Measurements from ENCODE around the gene VAPA.

VAPA gene

GRCh38 chr18:10002280-10002679 lies 88.5 kb downstream of the VAPA start:
- H3K27me3 ChIP-seq (ENCODE audit: insufficient read depth, low read length) = no peaks in the 10 kb centered on the region
- H2AK5ac ChIP-seq (ENCODE audit: low read length) = no peak overlapping the region
- no peak overlapping the region for H2BK12ac ChIP-seq (ENCODE audit: low read length)
- H3K27ac ChIP-seq (ENCODE audit: low read depth, low read length) = no peak overlapping the region
- no peaks in the 10 kb centered on the region for H3K79me2 ChIP-seq (ENCODE audit: control insufficient read depth, insufficient read depth, low read length, poor library complexity)
- H3K4ac ChIP-seq (ENCODE audit: low read depth, low read length) = no peak overlapping the region
- peaks cover 5% of the 10 kb centered on the region for H3K9me3 ChIP-seq (ENCODE audit: insufficient read depth, low read depth, low read length)
- no peak overlapping the region for H4K91ac ChIP-seq (ENCODE audit: low read depth, low read length)
- H3K36me3 ChIP-seq (ENCODE audit: control insufficient read depth in 1 of 2, insufficient read depth in 2 of 2, low read length in 2 of 2) = no peaks in the 10 kb centered on the region
- H3K4me2 ChIP-seq (ENCODE audit: low read length) = no peak overlapping the region
- H3K23ac ChIP-seq (ENCODE audit: low read length) = no peak overlapping the region
- H4K8ac ChIP-seq (ENCODE audit: low read depth, low read length) = no peak overlapping the region
- H3K4me1 ChIP-seq (ENCODE audit: control insufficient read depth in 1 of 2, insufficient read depth in 2 of 2, low read length in 2 of 2) = no peaks in the 10 kb centered on the region
- no peak overlapping the region for H2AFZ ChIP-seq (ENCODE audit: insufficient read depth, low read length, poor library complexity)
- no peak overlapping the region for H4K12ac ChIP-seq (ENCODE audit: low read depth, low read length)
- H3K4me3 ChIP-seq (ENCODE audit: low read depth, low read length) = no peak overlapping the region
- H3K14ac ChIP-seq (ENCODE audit: low read length) = no peak overlapping the region
- no peak for DNase-seq
- H3K18ac ChIP-seq (ENCODE audit: low read length) = no peak overlapping the region
- no peak overlapping the region for H2BK120ac ChIP-seq (ENCODE audit: insufficient read depth, low read length, poor library complexity)
- H3K79me1 ChIP-seq (ENCODE audit: low read length) = no peaks in the 10 kb centered on the region
- no peak overlapping the region for H3K9ac ChIP-seq (ENCODE audit: low read length)
- no peak overlapping the region for H2BK5ac ChIP-seq (ENCODE audit: low read depth, low read length, poor library complexity)
- WGBS (ENCODE audit: extremely low coverage, insufficient coverage, insufficient read length) = no CpG with 5 or more reads among the region's 3 CpGs

GRCh38 chr18:10003281-10003680 lies 89.5 kb downstream of the VAPA start:
- no peak overlapping the region for H4K12ac ChIP-seq (ENCODE audit: low read depth, low read length)
- no peak overlapping the region for H3K4me3 ChIP-seq (ENCODE audit: low read depth, low read length)
- no peaks in the 10 kb centered on the region for H3K4me1 ChIP-seq (ENCODE audit: control insufficient read depth in 1 of 2, insufficient read depth in 2 of 2, low read length in 2 of 2)
- no CpG with 5 or more reads among the region's 1 CpG for WGBS (ENCODE audit: extremely low coverage, insufficient coverage, insufficient read length)
- H3K9me3 ChIP-seq (ENCODE audit: insufficient read depth, low read depth, low read length) = no peaks in the 10 kb centered on the region
- H2AFZ ChIP-seq (ENCODE audit: insufficient read depth, low read length, poor library complexity) = no peak overlapping the region
- no peak overlapping the region for H3K4ac ChIP-seq (ENCODE audit: low read depth, low read length)
- no peak overlapping the region for H3K27ac ChIP-seq (ENCODE audit: low read depth, low read length)
- H3K27me3 ChIP-seq (ENCODE audit: insufficient read depth, low read length) = no peaks in the 10 kb centered on the region
- no peak overlapping the region for H2BK12ac ChIP-seq (ENCODE audit: low read length)
- no peaks in the 10 kb centered on the region for H3K79me1 ChIP-seq (ENCODE audit: low read length)
- no peak overlapping the region for H3K18ac ChIP-seq (ENCODE audit: low read length)
- H3K14ac ChIP-seq (ENCODE audit: low read length) = no peak overlapping the region
- no peak overlapping the region for H3K23ac ChIP-seq (ENCODE audit: low read length)
- H4K91ac ChIP-seq (ENCODE audit: low read depth, low read length) = no peak overlapping the region
- no peak overlapping the region for H3K9ac ChIP-seq (ENCODE audit: low read length)
- no peak overlapping the region for H2BK120ac ChIP-seq (ENCODE audit: insufficient read depth, low read length, poor library complexity)
- no peak overlapping the region for H3K4me2 ChIP-seq (ENCODE audit: low read length)
- H3K79me2 ChIP-seq (ENCODE audit: control insufficient read depth, insufficient read depth, low read length, poor library complexity) = no peaks in the 10 kb centered on the region
- H2AK5ac ChIP-seq (ENCODE audit: low read length) = no peak overlapping the region
- H2BK5ac ChIP-seq (ENCODE audit: low read depth, low read length, poor library complexity) = no peak overlapping the region
- no peaks in the 10 kb centered on the region for H3K36me3 ChIP-seq (ENCODE audit: control insufficient read depth in 1 of 2, insufficient read depth in 2 of 2, low read length in 2 of 2)
- H4K8ac ChIP-seq (ENCODE audit: low read depth, low read length) = no peak overlapping the region
- DNase-seq = no peak

GRCh38 chr18:10003866-10004265 lies 90.0 kb downstream of the VAPA start:
- Histone ChIP-seq H3K4me2 (ENCODE audit: low read length) (no peak overlapping the region), H3K79me1 (ENCODE audit: low read length) (no peaks in the 10 kb centered on the region)
- WGBS (ENCODE audit: extremely low coverage, insufficient coverage, insufficient read length) = no CpG with 5 or more reads among the region's 7 CpGs

GRCh38 chr18:10006311-10006893 lies 92.6 kb downstream of the VAPA start:
- H2AK5ac ChIP-seq (ENCODE audit: low read length) = no peak overlapping the region
- no peak overlapping the region for H3K18ac ChIP-seq (ENCODE audit: low read length)
- no peaks in the 10 kb centered on the region for H3K36me3 ChIP-seq (ENCODE audit: control insufficient read depth in 1 of 2, insufficient read depth in 2 of 2, low read length in 2 of 2)
- no peak overlapping the region for H3K23ac ChIP-seq (ENCODE audit: low read length)
- no peak overlapping the region for H2AFZ ChIP-seq (ENCODE audit: insufficient read depth, low read length, poor library complexity)
- no peak overlapping the region for H2BK120ac ChIP-seq (ENCODE audit: insufficient read depth, low read length, poor library complexity)
- no peak overlapping the region for H3K4ac ChIP-seq (ENCODE audit: low read depth, low read length)
- H3K9ac ChIP-seq (ENCODE audit: low read length) = no peak overlapping the region
- H3K4me3 ChIP-seq (ENCODE audit: low read depth, low read length) = no peak overlapping the region
- no peaks in the 10 kb centered on the region for H3K4me1 ChIP-seq (ENCODE audit: control insufficient read depth in 1 of 2, insufficient read depth in 2 of 2, low read length in 2 of 2)
- H3K9me3 ChIP-seq (ENCODE audit: insufficient read depth, low read depth, low read length) = no peaks in the 10 kb centered on the region
- H3K27ac ChIP-seq (ENCODE audit: low read depth, low read length) = no peak overlapping the region
- H3K79me1 ChIP-seq (ENCODE audit: low read length) = no peaks in the 10 kb centered on the region
- no peak overlapping the region for H4K8ac ChIP-seq (ENCODE audit: low read depth, low read length)
- WGBS (ENCODE audit: extremely low coverage, insufficient coverage, insufficient read length) = no CpG with 5 or more reads among the region's 4 CpGs
- DNase-seq = peak in 1 of 2 donors; percentile 23
- no peak overlapping the region for H2BK5ac ChIP-seq (ENCODE audit: low read depth, low read length, poor library complexity)
- no peak overlapping the region for H3K4me2 ChIP-seq (ENCODE audit: low read length)
- H2BK12ac ChIP-seq (ENCODE audit: low read length) = no peak overlapping the region
- H3K27me3 ChIP-seq (ENCODE audit: insufficient read depth, low read length) = no peaks in the 10 kb centered on the region
- H3K79me2 ChIP-seq (ENCODE audit: control insufficient read depth, insufficient read depth, low read length, poor library complexity) = no peaks in the 10 kb centered on the region
- H3K14ac ChIP-seq (ENCODE audit: low read length) = no peak overlapping the region
- H4K91ac ChIP-seq (ENCODE audit: low read depth, low read length) = no peak overlapping the region
- no peak overlapping the region for H4K12ac ChIP-seq (ENCODE audit: low read depth, low read length)

More at GRCh38 chr18:10003866-10004265, 90.0 kb downstream of the VAPA start:
- no peak for DNase-seq
- Histone ChIP-seq H3K14ac (ENCODE audit: low read length) (no peak overlapping the region), H3K27ac (ENCODE audit: low read depth, low read length) (no peak overlapping the region), H3K4me3 (ENCODE audit: low read depth, low read length) (no peak overlapping the region), H3K4ac (ENCODE audit: low read depth, low read length) (no peak overlapping the region), H4K12ac (ENCODE audit: low read depth, low read length) (no peak overlapping the region), H3K4me1 (ENCODE audit: control insufficient read depth in 1 of 2, insufficient read depth in 2 of 2, low read length in 2 of 2) (no peaks in the 10 kb centered on the region), H3K9ac (ENCODE audit: low read length) (no peak overlapping the region), H3K23ac (ENCODE audit: low read length) (no peak overlapping the region), H3K18ac (ENCODE audit: low read length) (no peak overlapping the region), H2BK12ac (ENCODE audit: low read length) (no peak overlapping the region), H2BK120ac (ENCODE audit: insufficient read depth, low read length, poor library complexity) (no peak overlapping the region), H2AFZ (ENCODE audit: insufficient read depth, low read length, poor library complexity) (no peak overlapping the region), H2AK5ac (ENCODE audit: low read length) (no peak overlapping the region), H3K36me3 (ENCODE audit: control insufficient read depth in 1 of 2, insufficient read depth in 2 of 2, low read length in 2 of 2) (no peaks in the 10 kb centered on the region), H2BK5ac (ENCODE audit: low read depth, low read length, poor library complexity) (no peak overlapping the region), H3K27me3 (ENCODE audit: insufficient read depth, low read length) (no peaks in the 10 kb centered on the region), H4K91ac (ENCODE audit: low read depth, low read length) (no peak overlapping the region), H3K9me3 (ENCODE audit: insufficient read depth, low read depth, low read length) (no peaks in the 10 kb centered on the region), H4K8ac (ENCODE audit: low read depth, low read length) (no peak overlapping the region), H3K79me2 (ENCODE audit: control insufficient read depth, insufficient read depth, low read length, poor library complexity) (no peaks in the 10 kb centered on the region)
